Measurements from ENCODE around the gene C19orf47. TPM values are rescaled to one million over a fixed set of nuclear protein-coding genes. Genes with fewer than 3 reads are reported as not detected.

Gene C19orf47
- total RNA-seq, 1 experiment from 2014 or later, result 11.6 TPM

DNA sequence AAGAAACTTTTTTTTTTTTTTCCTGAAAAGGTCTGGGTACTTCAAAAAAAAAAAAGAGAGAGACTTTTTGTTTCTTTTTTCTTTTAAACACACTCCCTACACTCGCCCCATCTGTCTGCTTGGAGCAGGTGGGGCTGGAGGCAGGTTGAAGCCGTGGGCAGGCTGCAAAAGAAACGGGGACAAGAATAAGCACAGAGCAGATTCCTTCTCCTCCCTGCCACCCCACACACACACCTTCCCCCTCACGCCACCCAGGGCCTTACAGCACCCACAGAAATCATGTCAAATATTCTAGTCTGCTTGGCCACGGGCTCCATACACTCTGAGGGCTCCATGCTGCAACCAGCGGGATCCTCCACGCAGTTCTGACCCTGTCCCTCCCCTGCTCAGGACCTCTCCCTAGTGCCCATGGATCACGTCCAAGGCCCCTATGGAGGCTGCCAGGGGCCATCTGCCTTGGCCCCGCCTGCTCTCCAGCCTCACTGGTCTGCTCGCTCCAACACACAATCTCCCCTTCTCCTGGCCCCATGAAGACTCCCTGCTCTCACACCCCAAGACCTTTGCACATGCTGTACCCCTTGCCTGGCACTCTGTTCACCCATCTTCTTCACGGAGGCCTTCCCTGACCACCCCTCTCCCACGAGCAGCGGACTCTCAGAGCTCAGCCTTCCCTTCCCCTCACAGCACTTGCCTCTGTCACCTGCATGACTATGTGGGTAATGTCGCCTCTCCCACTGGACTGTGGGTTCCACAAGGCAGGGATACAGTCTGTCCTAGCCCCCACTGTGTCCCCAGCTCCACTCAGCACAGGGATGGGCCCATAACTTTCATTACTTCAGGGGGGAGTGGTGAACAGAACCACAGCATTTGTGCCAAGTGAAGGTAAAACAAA, 74.5 kb downstream of the C19orf47 start:
- no peak overlapping the region for H3K27ac ChIP-seq
- no peaks in the 10 kb centered on the region; the same call in none of the 2 replicates for H3K36me3 ChIP-seq
- H3K4me1 ChIP-seq (replicated peaks), result no peaks in the 10 kb centered on the region
- no peaks in the 10 kb centered on the region for H3K9me3 ChIP-seq (replicated peaks)
- H3K27me3 ChIP-seq (replicated peaks), result no peaks in the 10 kb centered on the region
- DNase-seq (ENCODE audit: low read depth in 1 of 2, low spot score in 2 of 2), result no peak
- no peak overlapping the region for H3K4me3 ChIP-seq

DNA sequence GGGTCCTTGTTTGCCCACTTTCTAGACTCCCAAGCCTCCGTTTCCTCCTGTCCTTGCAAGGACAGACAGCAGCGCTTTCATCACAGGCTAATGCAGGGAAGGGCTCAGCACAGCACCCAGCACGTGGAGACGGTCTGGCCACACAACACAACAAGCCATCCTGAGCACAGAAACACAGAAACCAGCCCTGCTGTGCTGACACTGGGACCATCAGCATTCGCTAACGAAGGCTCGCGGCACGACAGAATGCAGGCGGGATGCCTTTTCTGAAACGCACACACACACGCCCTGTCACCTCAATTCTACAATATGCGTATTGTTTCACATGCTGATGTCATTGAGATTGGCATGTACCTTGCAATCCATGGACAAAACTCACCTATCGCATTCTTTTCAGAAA, 75.9 kb downstream of the C19orf47 start:
- H3K4me3 ChIP-seq, result no peak overlapping the region
- H3K9me3 ChIP-seq (replicated peaks), result no peaks in the 10 kb centered on the region
- no peaks in the 10 kb centered on the region; the same call in none of the 2 replicates for H3K36me3 ChIP-seq
- H3K27me3 ChIP-seq (replicated peaks), result no peaks in the 10 kb centered on the region
- no peak overlapping the region for H3K27ac ChIP-seq
- H3K4me1 ChIP-seq (replicated peaks), result no peaks in the 10 kb centered on the region
- no peak for DNase-seq (ENCODE audit: low read depth in 1 of 2, low spot score in 2 of 2)

DNA sequence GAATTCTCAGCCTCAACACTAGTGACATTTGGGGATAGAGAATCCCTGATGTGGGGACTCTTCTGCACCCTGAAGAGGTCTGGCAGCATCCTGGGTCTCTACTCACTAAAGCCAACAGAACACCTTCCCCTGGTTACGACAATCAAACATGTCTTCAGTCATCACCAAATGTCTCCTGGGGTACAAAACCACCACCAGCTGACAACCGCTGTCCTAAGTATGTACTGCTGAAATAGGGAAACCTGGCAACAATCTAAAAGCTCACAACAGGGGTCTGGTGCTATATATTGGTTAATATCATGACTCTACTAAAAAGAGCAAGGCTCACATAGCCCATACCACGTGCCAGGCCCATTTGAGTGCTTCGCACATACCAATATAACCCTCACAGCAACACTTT, 76.5 kb downstream of the C19orf47 start:
- no peaks in the 10 kb centered on the region for H3K4me1 ChIP-seq (replicated peaks)
- no peak overlapping the region for H3K4me3 ChIP-seq
- DNase-seq (ENCODE audit: low read depth in 1 of 2, low spot score in 2 of 2), result no peak
- no peaks in the 10 kb centered on the region for H3K9me3 ChIP-seq (replicated peaks)
- H3K36me3 ChIP-seq, result no peaks in the 10 kb centered on the region; the same call in none of the 2 replicates
- H3K27ac ChIP-seq, result no peak overlapping the region
- H3K27me3 ChIP-seq (replicated peaks), result no peaks in the 10 kb centered on the region

- Histone ChIP-seq H3K27me3 (replicated peaks) (no peaks in the 10 kb centered on the region), H3K4me1 (replicated peaks) (no peaks in the 10 kb centered on the region), H3K4me3 (no peak overlapping the region), H3K9me3 (replicated peaks) (no peaks in the 10 kb centered on the region), H3K36me3 (no peaks in the 10 kb centered on the region; the same call in none of the 2 replicates), H3K27ac (no peak overlapping the region)
- no peak for DNase-seq (ENCODE audit: low read depth in 1 of 2, low spot score in 2 of 2)
These were observed 77.7 kb downstream of the C19orf47 start for GRCh38 chr19:40270362-40271089.

Other genes with a start within 250 kb of the C19orf47 start
- gene MAP3K10, start 157.0 kb downstream of the C19orf47 start, total RNA-seq (2014; rRNA removed; shearing (Covaris generic)), result 6.6 and 7.4 TPM in 2 replicates
- not detected in 2 replicates for gene TTC9B, start 130.0 kb downstream of the C19orf47 start, total RNA-seq (2014; rRNA removed; shearing (Covaris generic))
- gene CCNP, start 121.7 kb downstream of the C19orf47 start, total RNA-seq (2014; rRNA removed; shearing (Covaris generic)), result not detected in 2 replicates
- 64.6 and 71.9 TPM in 2 replicates for gene AKT2, start 63.1 kb downstream of the C19orf47 start, total RNA-seq (2014; rRNA removed; shearing (Covaris generic))
- gene PLD3, start 298 bp upstream of the C19orf47 start, total RNA-seq (2014; rRNA removed; shearing (Covaris generic)), result 208 and 270 TPM in 2 replicates
- 0.08 TPM in 1 of 2 replicates, not detected in the other for gene HIPK4, start 41.8 kb upstream of the C19orf47 start, total RNA-seq (2014; rRNA removed; shearing (Covaris generic))
- gene PRX, start 65.0 kb upstream of the C19orf47 start, total RNA-seq (2014; rRNA removed; shearing (Covaris generic)), result 0.88 and 2.4 TPM in 2 replicates
- gene SERTAD1, start 77.6 kb upstream of the C19orf47 start, total RNA-seq (2014; rRNA removed; shearing (Covaris generic)), result 25.7 and 38.1 TPM in 2 replicates
- 16.1 and 16.3 TPM in 2 replicates for gene SERTAD3, start 95.9 kb upstream of the C19orf47 start, total RNA-seq (2014; rRNA removed; shearing (Covaris generic))
- 106 and 116 TPM in 2 replicates for gene BLVRB, start 117.3 kb upstream of the C19orf47 start, total RNA-seq (2014; rRNA removed; shearing (Covaris generic))
- gene SPTBN4, start 118.6 kb upstream of the C19orf47 start, total RNA-seq (2014; rRNA removed; shearing (Covaris generic)), result 0.61 TPM in 1 of 2 replicates, not detected in the other
- 16.2 and 16.4 TPM in 2 replicates for gene SHKBP1, start 228.5 kb upstream of the C19orf47 start, total RNA-seq (2014; rRNA removed; shearing (Covaris generic))